Head of caudate nucleus (tissue), 42 donors: ENCODE results near the gene OR6K6.

ENCODE experiments used
- DNase-seq, 42 donors: peaks; one replicate each; pipeline versions ENCODE4 v3.0.0 to v3.0.0-alpha.2; 2020 to 2021; ENCODE audit warnings: mixed read lengths in 7 of 42
- intact Hi-C: fragments of 100-400 bp; cut with DNase I; formaldehyde crosslinking; loops from one replicate; pipeline ENCODE4 v1.15.0; 2022

Gene OR6K6

GRCh38 chr1:158798531-158798930, 44.0 kb downstream of the OR6K6 start:
- intact Hi-C loops, result no loop called here
- DNase-seq, result no peak

- intact Hi-C loops, result no loop called here
- no peak for DNase-seq
These were observed 45.2 kb downstream of the OR6K6 start for GRCh38 chr1:158799689-158800088.

GRCh38 chr1:158800526-158800925, 46.0 kb downstream of the OR6K6 start:
- intact Hi-C loops, result no loop called here
- no peak for DNase-seq

- intact Hi-C loops, result no loop called here
- DNase-seq, result no peak
These were observed 46.9 kb downstream of the OR6K6 start for GRCh38 chr1:158801396-158801795.

- intact Hi-C loops, result no loop called here
- DNase-seq, result no peak
These were observed 49.2 kb downstream of the OR6K6 start for GRCh38 chr1:158803678-158804077.
